Lung microvascular endothelial cell (primary cell): ENCODE measurements around the gene CMIP. TPM values are rescaled to one million over a fixed set of nuclear protein-coding genes. Genes with fewer than 3 reads are reported as not detected.

Experiments
- DNase-seq, 2 donors: peaks; one replicate each; pipeline versions ENCODE4 v3.0.0 to v3.0.0-alpha.2; 2010; ENCODE audit warnings: low read depth in 2 of 2
- total RNA-seq: library from RNA; depleted of rRNA; stranded (reverse); fragments of >200 nt; gene quantifications from 2 replicates; pipeline ENCODE4 v1.2.1, GENCODE V29; 2014

The CMIP gene
- total RNA-seq, 1 donor from 2014 or later, result 10.3 TPM

- no peak for DNase-seq
Measured at GRCh38 chr16:81758376-81758775, 313.8 kb downstream of the CMIP start.

Other genes starting within 250 kb of the CMIP start
- under 0.01 TPM in 1 of 2 replicates, not detected in the other for gene BCO1, start 206.1 kb upstream of the CMIP start, total RNA-seq
- gene GAN, start 129.8 kb upstream of the CMIP start, total RNA-seq, result 4.4 and 5.0 TPM in 2 replicates